ENCODE results near the gene FGD2. TPM values are rescaled to one million over a fixed set of nuclear protein-coding genes. Genes with fewer than 3 reads are reported as not detected.
"Not testable (repeated sequence)": the region's sequence is repeated elsewhere in the genome, so short reads cannot be mapped to it uniquely, and the experiment has no call there.

Gene FGD2
- total and polyA plus RNA-seq, 2 experiments from 2014 or later: 0.29 TPM; not detected in 1

GRCh38 chr6:36985808-36986703 is 19.4 kb upstream of the FGD2 start, which contains the start of gene MTCH1:
MTCH1 (minus strand) TSS chr6:36986196; CDS start chr6:36986173, 23 bp downstream.
- Histone ChIP-seq H3K9me3 (ENCODE audit: low read depth) (no peaks in the 10 kb centered on the region), H3K36me3 (no peaks in the 10 kb centered on the region), H3K27ac (peak within 1 kb of the TSS; percentile 98), H3K27me3 (no peaks in the 10 kb centered on the region), H3K4me1 (ENCODE audit: low read depth) (peaks cover 23% of the 10 kb centered on the region), H3K4me3 (peak within 1 kb of the TSS; percentile 87)
- peak; percentile 93 to 94 for DNase-seq (ENCODE audit: low read depth in 1 of 2, low spot score in 1 of 2)
- TF ChIP-seq CTCF (IDR thresholded peaks at IDR 0.05; ENCODE audit: low read depth, low read length): no peak

DNA sequence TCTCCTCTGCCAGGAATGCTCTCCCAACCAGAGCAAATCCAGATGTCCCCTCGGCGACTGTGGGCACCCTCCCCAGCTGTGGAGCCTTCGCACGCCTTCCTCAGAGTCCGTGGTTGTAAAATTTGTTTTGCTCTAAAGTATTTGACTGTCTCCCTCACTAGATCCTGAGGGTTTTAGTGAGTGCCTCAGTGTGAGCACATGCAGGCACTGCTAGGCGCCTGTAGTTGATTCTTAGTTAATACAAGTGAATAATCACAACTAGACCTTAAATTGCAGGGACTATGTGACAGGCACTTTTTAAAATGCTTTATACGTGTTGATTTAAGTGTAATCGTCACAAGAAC is 18.8 kb upstream of the FGD2 start:
- Histone ChIP-seq H3K4me3 (peak overlapping the region; percentile 87), H3K4me1 (ENCODE audit: low read depth) (peaks cover 16% of the 10 kb centered on the region), H3K27me3 (no peaks in the 10 kb centered on the region), H3K27ac (peak overlapping the region; percentile 98), H3K9me3 (ENCODE audit: low read depth) (no peaks in the 10 kb centered on the region), H3K36me3 (no peaks in the 10 kb centered on the region)
- DNase-seq (ENCODE audit: low read depth in 1 of 2, low spot score in 1 of 2): no peak
- TF ChIP-seq CTCF (IDR thresholded peaks at IDR 0.05; ENCODE audit: low read depth, low read length): no peak

DNA sequence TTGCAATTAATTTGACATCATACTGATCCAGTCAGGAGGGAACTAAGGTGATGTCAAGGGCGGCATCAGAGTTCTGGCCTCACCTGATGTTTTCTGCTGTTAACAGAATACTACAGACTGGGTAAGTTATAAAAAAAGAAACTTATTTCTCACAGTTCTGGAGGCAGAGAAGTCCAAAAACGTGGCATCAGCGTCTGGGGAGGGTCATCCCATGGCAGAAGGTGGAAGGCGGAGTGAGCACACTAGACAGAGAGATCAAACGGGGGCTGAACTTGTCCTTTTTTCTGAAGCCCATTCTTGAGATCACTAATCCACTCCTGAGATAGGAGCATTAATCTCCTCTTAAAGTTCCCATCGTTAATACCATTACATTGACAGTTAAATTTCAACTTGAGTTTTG is 16.2 kb upstream of the FGD2 start:
- Histone ChIP-seq H3K4me3 (no peak overlapping the region), H3K9me3 (ENCODE audit: low read depth) (no peaks in the 10 kb centered on the region), H3K27ac (no peak overlapping the region), H3K4me1 (ENCODE audit: low read depth) (peaks cover 8% of the 10 kb centered on the region), H3K27me3 (no peaks in the 10 kb centered on the region), H3K36me3 (no peaks in the 10 kb centered on the region)
- TF ChIP-seq CTCF (IDR thresholded peaks at IDR 0.05; ENCODE audit: low read depth, low read length): no peak
- DNase-seq (ENCODE audit: low read depth in 1 of 2, low spot score in 1 of 2): no peak

DNA sequence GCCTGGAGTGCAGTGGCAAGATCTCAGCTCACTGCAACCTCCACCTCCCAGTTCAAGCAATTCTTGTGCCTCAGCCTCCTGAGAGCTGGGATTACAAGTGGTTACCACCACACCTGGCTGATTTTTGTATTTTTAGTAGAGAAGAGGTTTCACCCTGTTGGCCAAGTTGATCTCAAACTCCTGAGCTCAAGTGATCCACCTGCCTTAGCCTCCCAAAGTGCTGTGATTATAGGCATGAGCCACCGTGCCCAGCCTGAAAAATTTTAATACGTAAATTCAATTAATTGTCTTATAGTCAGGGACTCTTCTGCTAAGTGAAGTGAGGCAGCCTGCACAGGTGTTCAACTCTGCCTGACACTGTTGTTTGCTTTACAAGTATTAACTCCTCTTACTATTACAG is 15.1 kb upstream of the FGD2 start:
- H3K27ac ChIP-seq; H3K9me3 ChIP-seq (ENCODE audit: low read depth); H3K36me3 ChIP-seq; H3K27me3 ChIP-seq; H3K4me3 ChIP-seq; H3K4me1 ChIP-seq (ENCODE audit: low read depth); DNase-seq (ENCODE audit: low read depth in 1 of 2, low spot score in 1 of 2): not testable (repeated sequence)

- H3K4me1 ChIP-seq (ENCODE audit: low read depth): peaks cover 10% of the 10 kb centered on the region
- H3K4me3 ChIP-seq: no peak overlapping the region
- peak overlapping the region; percentile 88 for H3K27ac ChIP-seq
- H3K9me3 ChIP-seq (ENCODE audit: low read depth): no peaks in the 10 kb centered on the region
- no peaks in the 10 kb centered on the region for H3K36me3 ChIP-seq
- TF ChIP-seq CTCF (IDR thresholded peaks at IDR 0.05; ENCODE audit: low read depth, low read length): no peak
- DNase-seq (ENCODE audit: low read depth in 1 of 2, low spot score in 1 of 2): peak in 1 of 2 donors; percentile 51
- H3K27me3 ChIP-seq: no peaks in the 10 kb centered on the region
Observed at GRCh38 chr6:36997811-36998722, 7.4 kb upstream of the FGD2 start.

Measured in cardiac muscle cell (in vitro differentiated cells and primary cell).